GM23338 (cell line): ENCODE results near the gene CDX1. TPM values are rescaled to one million over a fixed set of nuclear protein-coding genes. Genes with fewer than 3 reads are reported as not detected.
A peak's percentile ranks its signal among the peaks of the same experiment; 100 is the strongest.

Experiments used
- ATAC-seq: fragments of 200-7000 bp; cut with Tn5 transposase; 3 replicates; pipeline ENCODE4 v1.9.1; 2020
- DNase-seq: peaks from one replicate; pipeline ENCODE4 v3.0.0-alpha.2; 2015; ENCODE audit warnings: low spot score
- H2AFZ ChIP-seq: fragments of 200-600 bp; sonication (generic); 2 replicates; pipeline ENCODE4 v1.8.0; 2016; ENCODE audit warnings: antibody characterized with exemption, mild to moderate bottlenecking, moderate library complexity
- H3F3A ChIP-seq: fragments of 200-600 bp; sonication (generic); replicated peaks from 2 replicates; pipeline ENCODE4 v1.8.0; 2017; ENCODE audit warnings: antibody characterized with exemption, mixed run types, low read depth
- H3K27ac ChIP-seq: fragments of 200-600 bp; sonication (generic); 2 replicates; pipeline ENCODE4 v1.6.1; 2016; ENCODE audit warnings: low read depth
- H3K27me3 ChIP-seq: fragments of 200-600 bp; sonication (generic); 2 replicates; pipeline ENCODE4 v1.8.0; 2016; ENCODE audit warnings: mild to moderate bottlenecking, mixed run types, moderate library complexity; ENCODE audit not compliant: insufficient read depth
- H3K36me3 ChIP-seq: fragments of 200-600 bp; sonication (generic); 2 replicates; pipeline ENCODE4 v1.8.0; 2016; ENCODE audit warnings: mild to moderate bottlenecking; ENCODE audit not compliant: insufficient read depth
- H3K4me1 ChIP-seq: fragments of 200-600 bp; sonication (generic); 2 replicates; pipeline ENCODE4 v1.8.0; 2016; ENCODE audit warnings: mild to moderate bottlenecking, moderate library complexity; ENCODE audit not compliant: insufficient read depth
- H3K4me2 ChIP-seq: fragments of 200-600 bp; sonication (generic); 2 replicates; pipeline ENCODE4 v1.7.1; 2017; ENCODE audit warnings: mixed run types
- H3K4me3 ChIP-seq: fragments of 200-600 bp; sonication (generic); 2 replicates; pipeline ENCODE4 v1.6.1; 2016; ENCODE audit warnings: mixed run types
- H3K79me2 ChIP-seq: fragments of 200-600 bp; sonication (generic); replicated peaks from 2 replicates; pipeline ENCODE4 v1.8.0; 2017; ENCODE audit warnings: mild to moderate bottlenecking; ENCODE audit not compliant: insufficient read depth
- H3K9me2 ChIP-seq: fragments of 200-600 bp; sonication (generic); 2 replicates; pipeline ENCODE4 v1.8.0; 2017; ENCODE audit not compliant: insufficient read depth
- H4K20me1 ChIP-seq: fragments of 200-600 bp; sonication (generic); replicated peaks from 2 replicates; pipeline ENCODE4 v1.8.0; 2017; ENCODE audit warnings: mild to moderate bottlenecking; ENCODE audit not compliant: insufficient read depth
- H3K27ac Mint-ChIP-seq: 2 replicates; pipeline ENCODE4 v1.8.0; 2020; ENCODE audit warnings: inconsistent platforms, mild to moderate bottlenecking, moderate library complexity, mixed read lengths
- H3K27me3 Mint-ChIP-seq: 3 replicates; pipeline ENCODE4 v1.8.0; 2022; ENCODE audit warnings: low read depth, mild to moderate bottlenecking, moderate library complexity, mixed read lengths, inconsistent platforms; ENCODE audit not compliant: insufficient read depth, poor library complexity
- H3K36me3 Mint-ChIP-seq: 3 replicates; pipeline ENCODE4 v1.8.0; 2021; ENCODE audit warnings: low read depth, mild to moderate bottlenecking, inconsistent platforms, moderate library complexity, mixed read lengths
- H3K4me1 Mint-ChIP-seq: 3 replicates; pipeline ENCODE4 v1.8.0; 2020; ENCODE audit warnings: mild to moderate bottlenecking, inconsistent platforms, mixed read lengths
- H3K4me3 Mint-ChIP-seq: 3 replicates; pipeline ENCODE4 v1.8.0; 2021; ENCODE audit warnings: moderate library complexity, mild to moderate bottlenecking, inconsistent platforms, mixed read lengths
- H3K9me3 Mint-ChIP-seq: 3 replicates; pipeline ENCODE4 v1.8.0; 2020; ENCODE audit warnings: moderate library complexity, mild to moderate bottlenecking, inconsistent platforms, mixed read lengths
- EZH2 ChIP-seq: fragments of 200-600 bp; sonication (generic); IDR thresholded peaks from one replicate; pipeline ENCODE4 v1.8.0; 2017; ENCODE audit warnings: antibody characterized with exemption, mild to moderate bottlenecking, low read depth; ENCODE audit not compliant: unreplicated experiment
- ZNF114 ChIP-seq: fragments of 250-450 bp; sonication (Bioruptor Pico); IDR thresholded peaks from 2 replicates; pipeline ENCODE4 v1.5.0; 2020; ENCODE audit warnings: mild to moderate bottlenecking, moderate library complexity
- polyA plus RNA-seq: library from polyadenylated mRNA; unstranded; fragments of >200 nt; fragmentation: Nextera tagmentation; extraction: Ambion mirVana; gene quantifications from 2 replicates; pipeline ENCODE4 v1.2.1, GENCODE V29; 2016
- total RNA-seq: library from RNA; depleted of rRNA; stranded (reverse); fragments of >200 nt; shearing (Covaris generic); gene quantifications from 2 replicates; pipeline ENCODE4 v1.2.3, GENCODE V29; 2014
- TF ChIP-seq, protein P1 (sequence below), 2 experiments: fragments of 200-600 bp in 1 of 2; sonication (generic) in 1 of 2; conservative IDR thresholded peaks; 2 replicates each; pipeline versions ENCODE4 v1.5.1 to v1.6.1; 2016 to 2017; ENCODE audit warnings: antibody characterized with exemption in 2 of 2, low read depth in 2 of 2, mild to moderate bottlenecking in 2 of 2, moderate library complexity in 1 of 2
- TF ChIP-seq, protein P2 (sequence below): IDR thresholded peaks from one replicate; pipeline ENCODE4 v1.6.1; 2018; ENCODE audit warnings: antibody characterized with exemption; ENCODE audit not compliant: unreplicated experiment
- TF ChIP-seq, protein P3 (sequence below): fragments of 250-450 bp; sonication (Bioruptor Pico); IDR thresholded peaks from 2 replicates; pipeline ENCODE4 v1.5.0; 2020; ENCODE audit warnings: mild to moderate bottlenecking, moderate library complexity

Gene CDX1
- total and polyA plus RNA-seq, 2 experiments from 2014 or later: not detected

DNA sequence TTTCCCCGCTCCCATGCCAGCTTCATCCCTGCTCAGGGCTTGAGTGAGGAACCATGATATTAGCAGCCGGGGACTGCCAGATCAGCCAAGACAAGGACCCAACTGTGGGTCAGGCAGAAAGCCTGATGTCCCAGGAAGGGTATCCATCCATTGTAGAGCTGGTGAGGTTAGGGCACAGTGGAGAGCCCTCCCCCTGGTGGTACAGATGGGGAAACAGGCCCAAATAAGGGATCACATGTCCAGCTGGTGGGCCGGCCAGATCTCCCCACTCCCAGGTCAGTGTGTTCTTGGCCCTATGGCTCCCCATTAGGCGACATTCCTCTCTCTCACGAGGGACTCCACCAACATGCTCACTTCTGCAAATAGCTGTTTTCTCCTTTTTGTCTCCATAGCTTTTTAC lies 9.0 kb downstream of the CDX1 start:
- Histone ChIP-seq H3K4me1 (no peaks in the 10 kb centered on the region), H2AFZ (no peak overlapping the region), H4K20me1 (no peaks in the 10 kb centered on the region), H3K79me2 (no peaks in the 10 kb centered on the region), H3F3A (no peaks in the 10 kb centered on the region), H3K9me2 (no peaks in the 10 kb centered on the region), H3K27ac (no peak overlapping the region), H3K36me3 (no peaks in the 10 kb centered on the region), H3K27me3 (peaks cover 7% of the 10 kb centered on the region), H3K4me2 (no peak overlapping the region), H3K4me3 (no peak overlapping the region)
- TF ChIP-seq EZH2: no peak
- TF ChIP-seq, protein P1, sequence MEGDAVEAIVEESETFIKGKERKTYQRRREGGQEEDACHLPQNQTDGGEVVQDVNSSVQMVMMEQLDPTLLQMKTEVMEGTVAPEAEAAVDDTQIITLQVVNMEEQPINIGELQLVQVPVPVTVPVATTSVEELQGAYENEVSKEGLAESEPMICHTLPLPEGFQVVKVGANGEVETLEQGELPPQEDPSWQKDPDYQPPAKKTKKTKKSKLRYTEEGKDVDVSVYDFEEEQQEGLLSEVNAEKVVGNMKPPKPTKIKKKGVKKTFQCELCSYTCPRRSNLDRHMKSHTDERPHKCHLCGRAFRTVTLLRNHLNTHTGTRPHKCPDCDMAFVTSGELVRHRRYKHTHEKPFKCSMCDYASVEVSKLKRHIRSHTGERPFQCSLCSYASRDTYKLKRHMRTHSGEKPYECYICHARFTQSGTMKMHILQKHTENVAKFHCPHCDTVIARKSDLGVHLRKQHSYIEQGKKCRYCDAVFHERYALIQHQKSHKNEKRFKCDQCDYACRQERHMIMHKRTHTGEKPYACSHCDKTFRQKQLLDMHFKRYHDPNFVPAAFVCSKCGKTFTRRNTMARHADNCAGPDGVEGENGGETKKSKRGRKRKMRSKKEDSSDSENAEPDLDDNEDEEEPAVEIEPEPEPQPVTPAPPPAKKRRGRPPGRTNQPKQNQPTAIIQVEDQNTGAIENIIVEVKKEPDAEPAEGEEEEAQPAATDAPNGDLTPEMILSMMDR (conservative IDR thresholded peaks at IDR 0.05; ENCODE audit: low read depth in 2 of 2): peak; percentile 68 to 88
- TF ChIP-seq, protein P2, sequence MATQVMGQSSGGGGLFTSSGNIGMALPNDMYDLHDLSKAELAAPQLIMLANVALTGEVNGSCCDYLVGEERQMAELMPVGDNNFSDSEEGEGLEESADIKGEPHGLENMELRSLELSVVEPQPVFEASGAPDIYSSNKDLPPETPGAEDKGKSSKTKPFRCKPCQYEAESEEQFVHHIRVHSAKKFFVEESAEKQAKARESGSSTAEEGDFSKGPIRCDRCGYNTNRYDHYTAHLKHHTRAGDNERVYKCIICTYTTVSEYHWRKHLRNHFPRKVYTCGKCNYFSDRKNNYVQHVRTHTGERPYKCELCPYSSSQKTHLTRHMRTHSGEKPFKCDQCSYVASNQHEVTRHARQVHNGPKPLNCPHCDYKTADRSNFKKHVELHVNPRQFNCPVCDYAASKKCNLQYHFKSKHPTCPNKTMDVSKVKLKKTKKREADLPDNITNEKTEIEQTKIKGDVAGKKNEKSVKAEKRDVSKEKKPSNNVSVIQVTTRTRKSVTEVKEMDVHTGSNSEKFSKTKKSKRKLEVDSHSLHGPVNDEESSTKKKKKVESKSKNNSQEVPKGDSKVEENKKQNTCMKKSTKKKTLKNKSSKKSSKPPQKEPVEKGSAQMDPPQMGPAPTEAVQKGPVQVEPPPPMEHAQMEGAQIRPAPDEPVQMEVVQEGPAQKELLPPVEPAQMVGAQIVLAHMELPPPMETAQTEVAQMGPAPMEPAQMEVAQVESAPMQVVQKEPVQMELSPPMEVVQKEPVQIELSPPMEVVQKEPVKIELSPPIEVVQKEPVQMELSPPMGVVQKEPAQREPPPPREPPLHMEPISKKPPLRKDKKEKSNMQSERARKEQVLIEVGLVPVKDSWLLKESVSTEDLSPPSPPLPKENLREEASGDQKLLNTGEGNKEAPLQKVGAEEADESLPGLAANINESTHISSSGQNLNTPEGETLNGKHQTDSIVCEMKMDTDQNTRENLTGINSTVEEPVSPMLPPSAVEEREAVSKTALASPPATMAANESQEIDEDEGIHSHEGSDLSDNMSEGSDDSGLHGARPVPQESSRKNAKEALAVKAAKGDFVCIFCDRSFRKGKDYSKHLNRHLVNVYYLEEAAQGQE: no peak
- Mint-ChIP-seq H3K27ac (no peak overlapping the region), H3K9me3 (no peaks in the 10 kb centered on the region), H3K36me3 (no peaks in the 10 kb centered on the region), H3K4me1 (peaks cover 7% of the 10 kb centered on the region; the same call in 2 of the 3 replicates), H3K4me3 (no peak overlapping the region), H3K27me3 (peaks cover 25% of the 10 kb centered on the region)
- DNase-seq: peak; percentile 83
- peak; percentile 98 for ATAC-seq

DNA sequence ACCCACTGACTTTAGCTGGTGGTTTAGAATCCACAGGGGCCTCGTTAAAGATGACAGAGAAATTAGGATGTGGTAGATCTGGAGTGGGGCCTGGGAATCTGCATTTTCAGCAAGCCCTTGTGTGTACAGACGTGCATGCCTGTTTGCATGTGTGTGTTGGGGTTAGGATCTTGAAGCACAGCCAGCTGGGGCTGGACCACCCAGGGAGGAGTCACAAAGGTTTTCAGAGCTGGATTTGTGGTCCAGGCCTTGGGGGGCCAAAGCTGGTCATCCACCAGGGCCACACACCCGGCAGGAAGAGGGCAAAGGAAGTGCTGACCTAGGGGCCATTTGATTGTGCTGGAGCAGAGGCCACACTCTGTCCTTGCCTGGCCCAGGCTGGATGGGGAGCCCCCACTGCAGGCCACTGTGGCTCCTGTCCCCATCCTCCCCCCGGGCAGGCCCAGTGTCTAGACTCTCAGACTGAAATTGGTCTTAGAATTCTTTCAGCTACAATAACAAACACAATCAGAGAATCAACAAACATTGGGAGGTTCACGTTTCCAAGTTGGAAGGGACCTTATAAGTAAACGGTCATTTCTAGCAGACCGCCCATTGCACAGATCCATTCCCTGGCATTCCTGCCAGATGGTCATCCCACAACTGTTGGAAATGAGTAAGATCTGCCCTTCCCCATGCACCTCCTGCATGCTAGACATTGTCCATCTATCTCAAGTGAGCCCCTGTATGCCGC lies 10.3 kb downstream of the CDX1 start:
- Histone ChIP-seq H3K79me2 (no peaks in the 10 kb centered on the region), H2AFZ (no peak overlapping the region), H3K36me3 (no peaks in the 10 kb centered on the region), H3K27me3 (no peaks in the 10 kb centered on the region), H3K4me2 (no peak overlapping the region), H3K9me2 (no peaks in the 10 kb centered on the region), H3K27ac (no peak overlapping the region), H4K20me1 (no peaks in the 10 kb centered on the region), H3K4me1 (no peaks in the 10 kb centered on the region), H3F3A (no peaks in the 10 kb centered on the region), H3K4me3 (no peak overlapping the region)
- H3K4me1 Mint-ChIP-seq: peaks cover 7% of the 10 kb centered on the region; the same call in 2 of the 3 replicates
- no peak for ATAC-seq
- H3K36me3 Mint-ChIP-seq: no peaks in the 10 kb centered on the region
- no peak overlapping the region for H3K4me3 Mint-ChIP-seq
- H3K9me3 Mint-ChIP-seq: no peaks in the 10 kb centered on the region
- no peak overlapping the region for H3K27ac Mint-ChIP-seq
- no peak for DNase-seq
- H3K27me3 Mint-ChIP-seq: peaks cover 17% of the 10 kb centered on the region
- no peak for TF ChIP-seq ZNF114 (CRISPR knock-in tag)
- TF ChIP-seq, protein P3, sequence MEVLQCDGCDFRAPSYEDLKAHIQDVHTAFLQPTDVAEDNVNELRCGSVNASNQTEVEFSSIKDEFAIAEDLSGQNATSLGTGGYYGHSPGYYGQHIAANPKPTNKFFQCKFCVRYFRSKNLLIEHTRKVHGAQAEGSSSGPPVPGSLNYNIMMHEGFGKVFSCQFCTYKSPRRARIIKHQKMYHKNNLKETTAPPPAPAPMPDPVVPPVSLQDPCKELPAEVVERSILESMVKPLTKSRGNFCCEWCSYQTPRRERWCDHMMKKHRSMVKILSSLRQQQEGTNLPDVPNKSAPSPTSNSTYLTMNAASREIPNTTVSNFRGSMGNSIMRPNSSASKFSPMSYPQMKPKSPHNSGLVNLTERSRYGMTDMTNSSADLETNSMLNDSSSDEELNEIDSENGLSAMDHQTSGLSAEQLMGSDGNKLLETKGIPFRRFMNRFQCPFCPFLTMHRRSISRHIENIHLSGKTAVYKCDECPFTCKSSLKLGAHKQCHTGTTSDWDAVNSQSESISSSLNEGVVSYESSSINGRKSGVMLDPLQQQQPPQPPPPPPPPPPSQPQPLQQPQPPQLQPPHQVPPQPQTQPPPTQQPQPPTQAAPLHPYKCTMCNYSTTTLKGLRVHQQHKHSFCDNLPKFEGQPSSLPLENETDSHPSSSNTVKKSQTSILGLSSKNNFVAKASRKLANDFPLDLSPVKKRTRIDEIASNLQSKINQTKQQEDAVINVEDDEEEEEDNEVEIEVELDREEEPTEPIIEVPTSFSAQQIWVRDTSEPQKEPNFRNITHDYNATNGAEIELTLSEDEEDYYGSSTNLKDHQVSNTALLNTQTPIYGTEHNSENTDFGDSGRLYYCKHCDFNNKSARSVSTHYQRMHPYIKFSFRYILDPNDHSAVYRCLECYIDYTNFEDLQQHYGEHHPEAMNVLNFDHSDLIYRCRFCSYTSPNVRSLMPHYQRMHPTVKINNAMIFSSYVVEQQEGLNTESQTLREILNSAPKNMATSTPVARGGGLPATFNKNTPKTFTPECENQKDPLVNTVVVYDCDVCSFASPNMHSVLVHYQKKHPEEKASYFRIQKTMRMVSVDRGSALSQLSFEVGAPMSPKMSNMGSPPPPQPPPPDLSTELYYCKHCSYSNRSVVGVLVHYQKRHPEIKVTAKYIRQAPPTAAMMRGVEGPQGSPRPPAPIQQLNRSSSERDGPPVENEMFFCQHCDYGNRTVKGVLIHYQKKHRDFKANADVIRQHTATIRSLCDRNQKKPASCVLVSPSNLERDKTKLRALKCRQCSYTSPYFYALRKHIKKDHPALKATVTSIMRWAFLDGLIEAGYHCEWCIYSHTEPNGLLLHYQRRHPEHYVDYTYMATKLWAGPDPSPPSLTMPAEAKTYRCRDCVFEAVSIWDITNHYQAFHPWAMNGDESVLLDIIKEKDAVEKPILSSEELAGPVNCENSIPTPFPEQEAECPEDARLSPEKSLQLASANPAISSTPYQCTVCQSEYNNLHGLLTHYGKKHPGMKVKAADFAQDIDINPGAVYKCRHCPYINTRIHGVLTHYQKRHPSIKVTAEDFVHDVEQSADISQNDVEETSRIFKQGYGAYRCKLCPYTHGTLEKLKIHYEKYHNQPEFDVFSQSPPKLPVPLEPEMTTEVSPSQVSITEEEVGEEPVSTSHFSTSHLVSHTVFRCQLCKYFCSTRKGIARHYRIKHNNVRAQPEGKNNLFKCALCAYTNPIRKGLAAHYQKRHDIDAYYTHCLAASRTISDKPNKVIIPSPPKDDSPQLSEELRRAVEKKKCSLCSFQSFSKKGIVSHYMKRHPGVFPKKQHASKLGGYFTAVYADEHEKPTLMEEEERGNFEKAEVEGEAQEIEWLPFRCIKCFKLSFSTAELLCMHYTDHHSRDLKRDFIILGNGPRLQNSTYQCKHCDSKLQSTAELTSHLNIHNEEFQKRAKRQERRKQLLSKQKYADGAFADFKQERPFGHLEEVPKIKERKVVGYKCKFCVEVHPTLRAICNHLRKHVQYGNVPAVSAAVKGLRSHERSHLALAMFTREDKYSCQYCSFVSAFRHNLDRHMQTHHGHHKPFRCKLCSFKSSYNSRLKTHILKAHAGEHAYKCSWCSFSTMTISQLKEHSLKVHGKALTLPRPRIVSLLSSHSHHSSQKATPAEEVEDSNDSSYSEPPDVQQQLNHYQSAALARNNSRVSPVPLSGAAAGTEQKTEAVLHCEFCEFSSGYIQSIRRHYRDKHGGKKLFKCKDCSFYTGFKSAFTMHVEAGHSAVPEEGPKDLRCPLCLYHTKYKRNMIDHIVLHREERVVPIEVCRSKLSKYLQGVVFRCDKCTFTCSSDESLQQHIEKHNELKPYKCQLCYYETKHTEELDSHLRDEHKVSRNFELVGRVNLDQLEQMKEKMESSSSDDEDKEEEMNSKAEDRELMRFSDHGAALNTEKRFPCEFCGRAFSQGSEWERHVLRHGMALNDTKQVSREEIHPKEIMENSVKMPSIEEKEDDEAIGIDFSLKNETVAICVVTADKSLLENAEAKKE: no peak
